22Rv1 (cell line): ENCODE measurements around the gene TOPAZ1.

ENCODE experiments used
- CTCF ChIP-seq: fragments of 450-650 bp; IDR thresholded peaks from 2 replicates; pipeline ENCODE4 v1.5.1; 2017; ENCODE audit warnings: mild to moderate bottlenecking
- ZFX ChIP-seq: fragments of 450-650 bp; IDR thresholded peaks from 2 replicates; pipeline ENCODE4 v1.6.1; 2017; ENCODE audit warnings: antibody characterized with exemption, borderline replicate concordance

DNA sequence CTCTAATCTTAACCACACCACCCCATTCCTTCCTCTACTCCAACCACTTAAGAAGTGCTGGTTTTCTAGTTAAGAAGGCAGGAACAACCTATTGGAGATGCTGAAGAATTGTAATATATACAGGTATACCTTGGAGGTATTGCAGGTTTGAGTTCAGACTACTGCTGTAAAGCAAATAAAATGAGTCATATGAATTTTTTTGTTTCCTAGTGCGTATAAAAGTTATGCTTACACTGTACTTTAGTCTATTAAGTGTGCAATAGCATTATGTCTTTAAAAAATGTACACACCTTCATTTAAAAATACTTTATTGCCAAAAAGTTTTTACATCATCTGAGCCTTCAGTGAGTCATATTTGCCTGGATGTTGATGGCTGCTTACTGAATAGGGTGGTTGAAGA is 22.5 kb downstream of the TOPAZ1 start:
- TF ChIP-seq ZFX (no peak), CTCF (no peak)
